Colon (tissue), 2 donors: ENCODE measurements around the gene PSMC4.

Experiments
- FAIRE-seq: peaks from 2 replicates; lab custom pipeline; 2012; peaks lifted over from hg19 to GRCh38; lab: Jason Lieb, UNC
- donor health status: control.
- donor health status: control.

Gene PSMC4

DNA sequence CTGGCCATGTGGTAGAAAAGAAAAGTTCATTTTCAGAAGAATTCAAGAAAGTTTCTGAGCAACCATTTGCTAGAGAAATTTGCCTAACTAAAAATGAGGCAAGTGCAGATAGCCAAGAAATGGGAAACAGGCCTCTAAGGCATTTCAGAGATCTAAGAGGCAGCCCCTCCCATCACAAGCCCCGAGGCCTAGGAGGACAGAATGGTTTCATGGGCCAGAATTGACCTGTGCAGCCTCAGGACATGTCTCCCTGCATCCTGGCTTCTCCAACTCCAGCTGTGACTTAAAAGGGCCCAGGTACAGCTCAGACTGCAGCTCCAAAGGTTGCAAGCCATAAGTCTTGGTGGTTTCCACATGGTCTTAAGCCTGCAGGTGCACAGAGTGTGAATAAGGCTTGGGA lies 22.6 kb downstream of the PSMC4 start:
- FAIRE-seq, result no peak

- FAIRE-seq, result no peak
Measured at GRCh38 chr19:39994361-39994760, 23.4 kb downstream of the PSMC4 start.

GRCh38 chr19:39995794-39996193 lies 24.8 kb downstream of the PSMC4 start:
- no peak for FAIRE-seq

DNA sequence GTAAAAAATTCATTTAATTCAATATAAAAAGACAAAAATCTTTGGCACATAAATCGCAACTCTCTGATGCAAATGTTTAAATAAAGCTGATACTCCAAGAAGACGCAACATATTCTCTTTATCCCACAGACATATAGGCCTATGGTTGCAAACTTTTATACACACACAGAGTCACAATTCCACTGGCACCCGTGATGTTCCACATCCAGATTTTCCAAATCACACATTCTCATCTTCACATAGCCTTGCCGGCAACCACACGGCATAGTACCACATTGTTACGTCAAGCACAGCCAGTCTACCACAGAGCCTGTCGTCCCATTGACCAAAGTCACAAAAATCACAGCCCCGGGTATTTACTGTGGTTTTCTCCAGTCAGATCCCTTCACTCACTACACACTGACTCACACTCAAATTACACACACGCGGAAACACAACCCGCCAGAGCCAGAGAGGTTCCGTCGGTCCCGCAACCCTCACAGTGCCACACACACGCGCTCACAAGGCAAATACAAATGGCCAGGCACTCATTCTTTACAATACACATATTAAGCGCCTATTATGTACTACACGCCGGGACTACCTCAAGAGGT lies 25.3 kb downstream of the PSMC4 start:
- FAIRE-seq, result no peak

DNA sequence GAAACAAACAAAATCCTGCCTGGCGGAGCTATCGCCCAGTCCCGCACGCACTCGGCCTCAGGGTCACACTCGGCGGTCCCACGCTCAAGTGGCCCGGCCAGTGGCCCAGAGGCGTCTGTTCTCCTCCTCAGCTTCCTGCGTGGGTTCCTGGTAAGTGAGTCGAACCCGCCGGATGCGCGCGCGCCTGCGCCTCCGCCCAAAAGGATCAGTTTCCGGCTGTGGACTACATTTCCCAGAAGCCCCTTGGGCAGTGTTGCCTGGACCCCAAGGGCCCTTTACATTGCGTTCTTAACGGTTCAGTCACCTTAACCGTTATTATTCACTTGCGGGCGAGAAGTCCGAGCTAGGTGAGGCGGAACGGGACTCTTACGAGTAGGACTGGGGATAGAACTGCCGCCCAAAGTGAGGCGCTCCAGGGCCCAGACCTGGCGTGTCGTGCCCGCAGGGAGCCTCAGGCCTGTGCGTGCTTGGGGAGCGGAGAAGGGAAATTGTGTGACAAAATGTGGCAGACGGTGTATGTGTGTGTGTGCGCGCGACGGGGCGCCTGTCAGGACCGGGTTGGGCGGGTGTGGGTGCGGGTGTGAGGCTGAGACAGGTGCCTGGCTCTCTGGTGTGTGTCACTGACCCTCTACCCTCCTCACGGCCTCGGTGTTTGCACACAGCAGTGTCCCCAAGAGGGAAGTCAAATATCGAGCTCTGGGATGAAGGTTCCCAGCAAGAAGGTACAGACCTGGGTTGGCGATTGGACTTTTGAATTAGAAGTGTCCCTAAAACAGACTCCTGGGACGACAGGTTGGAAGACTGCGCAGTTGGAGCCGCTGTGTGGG lies 26.1 kb downstream of the PSMC4 start, which contains the start of gene ZNF546:
Gene ZNF546, plus strand, starts transcription at position 250 of the 827 bp plus-strand sequence. CDS start 1,267 bp downstream, outside the sequence.
- no peak for FAIRE-seq

- no peak for FAIRE-seq
Measured at GRCh38 chr19:39997638-39998216, 26.8 kb downstream of the PSMC4 start.

GRCh38 chr19:39998501-39998900 lies 27.5 kb downstream of the PSMC4 start:
- no peak for FAIRE-seq

DNA sequence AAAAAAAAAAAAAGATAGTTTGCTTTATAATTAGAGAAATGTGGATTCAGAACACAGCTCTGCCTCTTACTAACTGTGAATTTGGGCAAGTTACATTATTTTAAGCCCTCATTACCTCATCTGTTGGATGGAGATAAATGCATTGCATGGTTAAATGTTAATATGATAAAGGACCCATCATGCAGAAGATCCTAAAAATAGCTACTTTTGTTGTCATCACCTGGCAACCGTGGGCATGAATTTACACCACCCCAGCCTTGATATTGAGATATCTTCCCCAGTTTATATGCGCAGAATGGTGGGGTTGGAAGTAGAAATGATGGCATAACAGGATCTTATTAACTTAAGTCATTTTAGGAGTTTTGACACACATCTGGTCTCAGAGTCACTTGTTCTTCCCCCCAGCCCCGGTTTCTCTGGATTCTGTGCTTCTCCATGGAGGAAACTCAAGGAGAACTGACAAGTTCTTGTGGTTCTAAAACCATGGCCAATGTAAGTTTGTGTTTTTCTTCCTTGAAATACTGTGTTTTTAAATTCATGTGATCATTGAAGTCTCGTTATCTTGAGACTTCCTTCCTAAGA lies 34.8 kb downstream of the PSMC4 start:
- no peak for FAIRE-seq

GRCh38 chr19:40006273-40006691 lies 35.3 kb downstream of the PSMC4 start:
- FAIRE-seq, result no peak

DNA sequence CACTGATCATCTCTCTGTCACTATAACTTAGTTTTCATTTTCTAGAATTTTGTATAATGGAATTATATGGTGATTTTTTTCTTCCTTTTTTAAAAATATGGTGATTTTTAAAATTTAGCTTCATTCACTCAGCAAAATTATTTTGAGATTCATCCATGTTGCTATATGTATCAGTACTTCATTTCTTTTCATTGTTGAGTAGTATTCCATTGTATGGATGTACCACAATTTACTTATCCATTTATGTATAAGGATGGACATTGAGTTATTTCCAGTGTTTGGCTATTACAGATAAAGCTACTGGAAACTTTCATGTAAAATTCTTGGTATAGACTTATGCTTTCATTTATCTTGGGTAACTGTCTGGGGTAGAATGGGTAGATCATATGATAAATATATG lies 38.7 kb downstream of the PSMC4 start:
- no peak for FAIRE-seq

DNA sequence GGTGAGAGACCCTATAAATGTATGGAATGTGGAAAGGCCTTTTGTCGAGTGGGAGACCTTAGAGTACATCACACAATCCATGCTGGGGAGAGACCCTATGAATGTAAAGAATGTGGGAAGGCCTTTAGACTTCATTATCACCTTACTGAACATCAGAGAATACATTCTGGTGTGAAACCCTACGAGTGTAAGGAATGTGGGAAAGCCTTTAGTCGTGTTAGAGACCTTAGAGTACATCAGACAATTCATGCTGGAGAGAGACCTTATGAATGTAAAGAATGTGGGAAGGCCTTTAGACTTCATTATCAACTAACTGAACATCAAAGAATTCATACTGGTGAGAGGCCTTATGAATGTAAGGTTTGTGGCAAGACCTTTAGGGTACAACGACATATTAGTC lies 43.0 kb downstream of the PSMC4 start:
- no peak for FAIRE-seq

DNA sequence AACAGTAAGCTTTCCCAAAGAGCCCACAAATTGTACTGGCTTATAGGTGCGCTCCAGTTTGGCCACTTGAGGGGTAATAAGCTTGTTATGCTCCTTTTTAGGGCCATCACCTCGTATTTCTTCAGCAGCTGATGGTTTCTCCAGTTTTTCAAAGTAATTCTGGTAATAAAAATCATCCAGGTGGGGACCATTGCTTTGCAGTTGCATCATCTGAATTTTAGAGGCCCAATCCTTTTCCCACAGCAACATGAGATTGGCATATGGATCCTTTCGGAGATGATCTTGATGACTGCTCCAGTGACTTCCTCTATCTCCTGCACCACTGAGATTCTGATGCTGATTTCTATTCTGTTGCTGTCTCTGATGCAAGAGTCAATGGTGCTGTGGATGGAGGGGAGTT lies 53.0 kb downstream of the PSMC4 start:
- FAIRE-seq, result no peak

GRCh38 chr19:40025938-40026596 lies 55.1 kb downstream of the PSMC4 start:
- no peak for FAIRE-seq

DNA sequence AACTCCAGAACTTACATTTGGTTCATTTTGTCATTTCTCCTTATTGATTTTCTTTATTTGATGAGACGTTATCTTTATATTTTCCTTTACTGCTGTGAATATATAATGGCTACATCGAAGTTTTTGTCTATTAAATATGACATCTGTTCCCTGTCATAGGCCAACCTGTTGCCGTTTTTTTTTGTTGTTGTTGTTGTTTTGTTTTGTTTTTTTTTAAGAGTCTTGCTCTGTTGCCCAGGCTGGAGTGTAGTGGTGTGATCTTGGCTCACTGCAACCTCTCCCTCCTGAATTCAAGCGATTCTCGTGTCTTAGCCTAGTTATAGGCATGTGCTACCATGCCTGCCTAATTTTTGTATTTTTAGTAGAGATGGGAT lies 55.6 kb downstream of the PSMC4 start:
- FAIRE-seq, result no peak
